GM18907 (cell line): ENCODE data around the gene AFTPH.

ENCODE experiments used
- ATAC-seq: cut with Tn5 transposase; IDR thresholded peaks from one replicate; pipeline ENCODE4 v1.9.1; 2021; ENCODE audit warnings: mild to moderate bottlenecking, moderate library complexity; ENCODE audit not compliant: unreplicated experiment

Gene AFTPH

DNA sequence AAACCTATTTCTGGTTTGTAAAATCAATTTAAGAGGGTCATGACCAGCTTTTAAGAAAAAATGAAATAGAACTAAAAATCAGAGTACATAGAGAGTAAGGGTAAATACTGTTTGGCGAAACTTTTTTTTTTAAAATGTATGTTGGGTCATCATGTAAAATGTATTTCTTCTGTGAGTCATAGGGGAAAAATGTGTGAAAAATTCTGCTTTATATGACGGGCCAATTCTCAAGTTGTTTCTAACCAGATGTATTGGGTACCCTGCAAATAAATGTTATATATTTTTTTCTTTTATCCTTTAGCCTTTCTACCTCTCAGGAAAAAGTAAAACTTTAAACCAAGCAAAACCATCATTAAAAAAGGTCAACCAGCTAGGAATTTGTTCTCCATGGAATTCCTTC is 13.9 kb downstream of the AFTPH start:
- no peak for ATAC-seq

DNA sequence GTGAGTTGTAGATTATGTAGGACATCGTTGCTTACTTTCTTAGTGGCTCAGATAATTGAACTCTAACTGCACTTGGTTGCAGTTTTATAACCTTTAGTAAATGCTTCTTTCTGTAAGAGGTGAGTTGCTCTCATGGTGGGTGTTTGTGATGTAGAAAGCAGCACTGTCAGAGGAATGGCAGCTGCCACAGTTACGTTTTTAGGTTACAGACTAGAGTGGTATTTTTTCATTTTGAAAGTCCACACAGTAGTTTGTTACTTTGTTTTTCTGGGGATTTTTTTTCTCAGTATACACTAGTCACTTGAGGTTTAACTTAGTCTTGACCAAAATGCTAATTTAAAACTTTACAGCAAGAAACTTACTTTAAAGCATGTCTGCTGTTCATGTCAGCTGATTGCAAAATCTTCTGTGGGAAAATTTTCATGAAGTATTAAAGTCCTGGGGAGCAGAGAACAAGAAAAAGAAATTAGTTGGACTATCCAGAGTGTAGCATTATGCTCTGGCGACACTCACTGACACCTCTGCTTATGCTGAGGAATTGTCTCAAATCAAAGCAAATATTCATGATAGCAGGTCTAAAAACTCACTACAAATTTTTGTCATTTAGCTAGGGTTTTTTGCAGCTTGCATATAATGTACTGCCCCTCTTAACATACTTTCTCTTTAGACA is 14.8 kb downstream of the AFTPH start:
- ATAC-seq, result no peak

DNA sequence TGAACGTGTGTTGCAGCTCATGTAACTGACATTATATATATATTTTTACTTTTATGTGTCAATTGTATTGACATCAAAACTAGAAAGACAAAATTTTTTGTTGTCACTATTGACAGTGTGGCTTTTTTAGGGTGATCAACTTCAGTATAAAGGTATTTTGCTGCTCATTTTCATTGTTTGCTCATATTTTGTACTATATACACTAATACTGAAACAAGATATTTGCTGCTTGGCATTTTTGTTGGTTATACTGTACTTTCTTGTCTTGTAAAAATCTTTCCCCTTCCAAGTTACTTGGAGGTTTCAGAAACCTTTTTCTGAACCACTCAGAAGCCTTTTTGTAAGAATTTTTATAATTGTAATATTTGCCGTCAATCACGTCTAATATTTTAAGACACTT is 16.5 kb downstream of the AFTPH start:
- no peak for ATAC-seq

DNA sequence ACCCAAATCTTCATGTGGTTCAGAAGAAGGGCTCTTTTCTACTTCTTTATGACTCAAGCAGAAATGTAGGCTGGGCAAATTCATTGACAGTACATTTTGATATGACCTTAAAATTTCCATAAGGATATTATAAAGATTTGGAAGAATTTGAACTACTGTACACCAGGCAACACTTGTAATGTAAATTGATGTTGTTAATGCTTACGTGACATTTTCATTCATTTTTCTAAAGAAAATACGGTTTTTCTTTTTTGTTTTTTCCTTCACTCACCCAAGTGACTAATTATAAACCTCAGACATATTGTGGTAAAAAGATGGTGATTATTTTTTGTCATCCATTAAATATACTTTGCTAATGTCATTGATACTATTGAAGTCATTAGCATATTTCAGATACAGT is 17.4 kb downstream of the AFTPH start:
- no peak for ATAC-seq

DNA sequence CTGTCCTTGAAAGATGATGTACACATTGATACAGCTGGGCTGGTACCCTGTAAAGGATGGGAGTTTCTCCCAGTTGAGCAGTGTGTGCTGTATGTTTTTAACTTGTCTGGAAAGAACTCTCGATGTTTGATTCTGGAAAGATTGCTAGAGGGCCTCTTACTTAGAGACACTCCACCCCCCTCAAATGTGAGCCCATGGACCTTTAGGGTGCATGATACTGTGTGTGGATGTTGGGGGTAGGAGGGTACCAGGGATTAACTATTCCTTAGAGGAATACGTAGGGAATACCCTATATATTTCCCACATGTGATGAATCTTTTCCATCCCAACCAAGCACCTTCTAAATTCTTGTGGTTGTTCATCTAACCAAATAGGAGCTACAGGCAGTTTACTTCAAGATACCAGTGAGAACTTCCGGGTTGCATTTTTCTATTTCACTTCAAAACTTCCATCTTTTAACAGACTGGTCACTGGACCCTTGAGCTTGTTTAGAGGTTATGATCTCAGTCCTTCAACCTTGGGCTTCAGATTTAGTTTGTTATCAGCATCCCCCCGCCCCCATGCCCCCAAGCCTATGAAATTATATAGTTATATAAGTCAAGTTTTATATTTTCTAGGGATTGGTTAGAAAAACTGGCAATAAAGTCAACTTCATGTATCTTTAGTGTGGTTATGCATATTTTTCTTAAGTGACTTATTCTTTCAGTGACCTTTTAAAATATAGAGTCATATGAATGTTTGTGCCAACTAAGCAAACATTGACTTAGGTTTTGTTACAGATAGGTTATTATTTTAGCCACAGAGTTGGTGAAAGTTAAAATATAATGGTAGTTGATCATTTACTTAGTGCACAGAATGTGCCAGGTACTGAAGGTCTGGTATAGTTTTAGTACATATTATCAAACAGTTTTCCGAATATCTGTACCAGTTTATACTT is 18.2 kb downstream of the AFTPH start:
- ATAC-seq, result peak; percentile 49

DNA sequence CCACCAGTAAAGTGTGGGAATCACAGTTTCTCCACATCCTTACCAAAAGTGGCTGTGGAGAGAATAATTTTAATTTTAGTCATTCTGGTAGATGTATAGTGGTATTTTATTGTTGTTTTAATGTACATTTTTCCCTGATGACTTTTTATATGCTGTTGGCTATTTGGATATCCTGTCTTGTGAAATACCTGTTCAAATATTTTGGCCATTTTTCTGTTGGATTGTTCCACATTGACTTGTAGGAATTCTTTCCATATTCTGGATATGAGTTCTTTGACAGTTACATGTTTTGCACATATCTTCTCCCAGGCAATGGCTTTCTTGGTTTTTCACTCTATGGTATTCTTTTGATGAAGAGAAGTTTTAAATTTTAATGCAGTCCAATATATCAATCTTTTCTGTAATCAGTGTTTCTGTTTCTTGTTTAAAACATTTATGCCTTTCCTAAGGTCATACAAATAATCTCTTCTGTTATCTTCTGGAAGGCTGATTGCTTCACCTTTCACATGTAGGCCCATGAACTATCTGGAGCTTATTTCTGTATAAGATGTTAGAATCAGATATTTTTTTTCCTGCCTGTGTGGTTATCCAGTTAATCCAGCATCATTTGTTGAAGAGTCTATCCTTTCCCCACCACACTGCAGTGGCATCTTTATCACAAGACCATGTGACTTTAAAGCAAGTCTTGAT is 19.0 kb downstream of the AFTPH start:
- no peak for ATAC-seq

DNA sequence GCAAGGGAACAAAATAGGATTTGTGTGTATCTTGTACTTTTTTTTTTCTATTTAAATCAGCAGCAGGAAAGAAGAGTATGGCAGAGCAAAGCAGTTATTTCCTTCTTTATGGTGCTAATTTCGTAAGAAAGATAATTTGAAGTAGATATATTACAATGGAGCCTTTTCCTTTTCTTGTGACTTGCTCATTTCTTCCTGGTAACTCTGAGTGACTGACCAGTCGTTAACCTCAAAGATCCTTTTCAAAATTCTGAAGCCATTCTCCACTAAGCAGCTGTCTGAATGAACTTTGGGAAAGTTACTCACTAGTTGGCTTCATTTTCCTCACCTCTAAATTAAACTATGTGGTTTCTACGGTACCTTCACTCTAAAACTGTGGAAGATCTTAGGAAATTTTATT is 24.6 kb downstream of the AFTPH start:
- ATAC-seq, result no peak

DNA sequence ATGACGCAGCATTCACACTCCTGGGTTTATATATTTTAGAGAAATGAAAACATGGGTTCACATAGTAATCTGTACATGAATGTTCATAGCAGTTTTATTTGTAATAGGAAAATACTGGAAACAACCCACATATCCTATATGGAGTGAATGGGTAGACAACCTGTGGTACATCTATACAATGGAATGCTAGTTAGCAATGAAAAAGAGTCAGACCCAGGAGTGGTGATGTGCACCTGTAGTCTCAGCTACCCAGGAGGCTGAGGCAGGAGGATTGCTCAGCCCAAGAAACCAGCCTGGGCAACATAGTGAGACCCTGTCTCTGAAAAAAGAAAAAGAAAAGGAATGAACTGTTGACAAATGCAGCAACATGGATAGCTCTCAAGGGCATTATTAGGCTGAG is 25.9 kb downstream of the AFTPH start:
- ATAC-seq, result no peak

DNA sequence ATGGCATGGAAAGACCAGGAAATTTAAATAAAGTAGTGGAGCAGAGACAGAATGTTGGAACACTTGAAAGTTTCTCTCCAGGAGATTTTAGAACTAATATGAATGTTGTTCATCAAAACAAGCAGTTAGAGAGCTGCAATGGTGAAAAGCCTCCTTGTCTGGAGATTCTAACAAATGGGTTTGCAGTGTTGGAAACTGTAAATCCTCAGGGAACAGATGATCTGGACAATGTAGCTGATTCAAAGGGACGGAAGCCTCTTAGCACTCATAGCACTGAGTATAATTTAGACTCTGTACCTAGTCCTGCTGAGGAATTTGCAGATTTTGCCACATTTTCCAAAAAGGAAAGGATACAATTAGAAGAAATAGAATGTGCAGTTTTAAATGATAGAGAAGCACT is 27.7 kb downstream of the AFTPH start:
- no peak for ATAC-seq

DNA sequence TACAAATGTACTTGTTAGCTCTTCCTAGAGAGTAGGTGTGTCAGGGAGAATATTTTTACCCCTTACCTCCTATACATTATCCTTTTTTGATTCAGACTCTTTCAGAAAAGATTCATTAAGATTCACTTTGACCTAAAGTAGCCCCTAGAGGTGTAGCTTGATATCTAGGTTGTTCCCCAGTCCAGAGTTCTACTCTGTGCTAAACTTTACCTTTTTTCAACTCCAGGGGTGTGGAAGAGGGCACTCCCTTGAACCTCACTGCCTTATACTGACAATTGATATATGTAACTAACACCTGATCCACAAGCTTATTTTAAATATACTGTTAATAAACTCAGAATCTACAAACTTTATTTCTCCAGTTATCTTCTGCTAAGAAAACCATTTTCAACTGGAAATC is 30.0 kb downstream of the AFTPH start:
- ATAC-seq, result no peak

DNA sequence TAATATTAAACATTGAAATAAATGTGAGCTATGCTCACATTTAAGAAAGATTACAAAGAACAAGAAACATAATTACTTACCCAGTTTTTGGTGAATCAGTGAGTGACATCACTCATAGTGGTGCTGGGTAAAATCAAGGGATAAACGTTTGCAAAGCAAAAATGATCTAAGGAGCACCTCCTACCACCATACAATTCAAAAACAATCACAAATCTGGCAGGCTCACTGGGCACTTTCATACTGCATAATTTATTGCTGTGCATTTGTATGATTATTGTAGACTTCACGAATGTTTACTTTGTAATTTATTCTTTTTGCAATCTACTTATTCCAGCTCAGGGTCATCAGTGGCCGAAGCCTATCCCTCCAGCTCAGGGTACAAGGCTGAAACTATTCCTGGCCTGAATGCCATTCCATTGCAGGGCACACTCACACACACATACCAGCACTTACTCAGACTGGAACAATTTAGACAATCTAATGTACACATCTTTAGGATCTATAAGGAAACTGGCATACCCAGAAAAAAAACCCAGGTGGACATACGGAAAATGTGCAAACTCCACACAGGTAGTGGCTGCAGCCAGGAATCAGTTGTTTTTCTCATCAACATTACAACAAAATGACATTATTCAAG is 34.4 kb downstream of the AFTPH start:
- no peak for ATAC-seq

DNA sequence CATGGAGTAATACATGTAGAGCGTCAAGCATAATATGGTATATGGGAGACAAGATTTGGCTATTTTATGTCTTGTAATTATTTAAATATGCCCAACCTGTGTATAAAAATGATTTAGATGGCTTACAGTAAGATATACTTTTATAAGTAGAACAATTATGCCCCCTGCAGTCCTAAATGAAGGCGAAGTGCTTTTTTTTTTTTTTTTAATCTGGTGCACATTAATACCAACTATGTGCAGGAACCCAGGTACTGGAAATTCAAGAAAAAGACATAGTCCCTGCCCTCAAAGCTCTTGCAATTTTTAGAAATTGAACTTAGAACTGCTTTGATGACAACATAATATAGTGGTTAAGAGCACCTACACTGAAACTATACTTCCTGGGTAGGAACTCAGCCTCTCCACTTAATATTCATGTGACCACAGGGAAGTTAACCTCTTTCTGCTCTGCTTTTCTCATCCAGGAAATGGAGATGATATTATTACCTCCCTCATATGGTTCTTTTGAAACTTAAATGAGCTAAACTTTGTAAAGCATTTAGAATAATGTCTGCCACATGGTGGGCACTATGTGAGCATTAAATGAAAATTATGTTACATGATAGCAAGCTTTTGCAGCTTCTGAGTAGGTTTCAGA is 38.1 kb downstream of the AFTPH start:
- peak; percentile 42 for ATAC-seq

DNA sequence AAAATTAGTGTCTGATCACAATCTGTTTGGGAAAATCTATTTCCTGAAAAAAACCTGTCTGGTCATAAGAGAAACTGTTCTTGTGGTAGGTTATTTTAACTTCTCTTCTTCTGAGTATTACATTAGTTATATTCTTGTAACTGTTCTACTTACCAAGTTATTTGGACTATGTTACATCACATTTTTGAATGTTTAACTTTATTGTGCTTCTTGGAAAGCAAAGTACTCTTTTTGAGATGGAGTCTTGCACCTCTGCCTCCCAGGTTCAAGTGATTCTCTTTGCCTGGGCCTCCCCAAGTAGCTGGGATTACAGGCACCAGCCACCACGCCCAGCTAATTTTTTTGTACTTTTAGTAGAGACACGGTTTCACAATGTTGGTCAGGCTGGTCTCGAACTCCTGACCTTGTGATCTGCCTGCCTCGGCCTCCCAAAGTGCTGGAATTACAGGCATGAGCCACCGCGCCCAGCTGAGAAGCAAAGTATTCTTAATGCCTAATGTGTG is 39.4 kb downstream of the AFTPH start:
- ATAC-seq, result no peak

DNA sequence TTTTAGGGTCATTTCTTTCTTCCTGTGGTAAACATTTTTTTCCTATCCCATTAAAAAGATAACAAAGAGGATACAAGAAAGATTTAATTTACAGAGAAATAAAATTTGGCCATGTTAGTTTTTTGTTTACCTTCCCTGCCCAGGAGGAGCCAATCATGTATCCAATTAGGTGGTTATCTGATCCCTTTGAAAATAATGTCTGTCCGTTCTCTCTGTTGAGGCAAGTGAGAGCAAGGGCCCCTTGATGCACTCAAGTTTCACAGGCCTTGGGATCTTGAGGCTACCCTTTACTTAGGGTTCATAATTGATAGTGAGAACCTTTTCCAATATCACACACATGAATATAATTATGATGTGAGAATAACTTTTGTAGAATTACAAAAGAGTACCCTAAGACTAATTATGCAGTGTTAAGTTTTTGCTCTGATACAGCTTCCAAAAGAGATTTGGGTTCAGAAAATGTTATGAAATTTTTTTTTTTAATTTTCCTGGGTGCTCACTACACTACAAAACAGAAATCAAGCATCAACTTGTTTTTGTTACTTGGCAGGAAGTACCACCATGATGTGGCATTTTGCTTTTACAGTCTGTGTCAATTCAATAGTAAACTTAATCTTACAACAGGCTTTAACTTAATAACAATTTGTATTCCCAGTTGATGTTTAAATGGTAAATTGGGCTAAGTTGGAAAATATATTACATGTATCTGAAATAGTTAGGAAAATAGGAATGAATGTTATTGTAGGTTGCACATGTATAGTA is 42.0 kb downstream of the AFTPH start:
- no peak for ATAC-seq

DNA sequence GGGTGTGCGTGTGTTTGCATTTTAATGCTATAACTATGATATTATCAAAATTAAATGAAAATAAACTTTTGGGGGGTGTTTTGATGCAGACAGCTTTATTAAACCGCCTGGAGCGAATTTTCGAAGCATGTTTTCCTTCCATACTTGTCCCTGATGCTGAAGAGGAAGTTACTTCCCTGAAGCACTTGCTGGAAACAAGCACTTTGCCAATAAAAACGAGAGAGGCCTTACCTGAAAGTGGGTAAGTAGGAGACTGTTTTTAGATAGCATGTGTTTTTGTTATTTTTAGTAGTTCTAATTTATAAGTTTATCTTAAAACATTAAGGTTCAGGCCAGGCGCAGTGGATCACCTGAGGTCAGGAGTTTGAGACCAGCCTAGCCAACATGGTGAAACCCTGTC is 43.3 kb downstream of the AFTPH start:
- ATAC-seq, result no peak

DNA sequence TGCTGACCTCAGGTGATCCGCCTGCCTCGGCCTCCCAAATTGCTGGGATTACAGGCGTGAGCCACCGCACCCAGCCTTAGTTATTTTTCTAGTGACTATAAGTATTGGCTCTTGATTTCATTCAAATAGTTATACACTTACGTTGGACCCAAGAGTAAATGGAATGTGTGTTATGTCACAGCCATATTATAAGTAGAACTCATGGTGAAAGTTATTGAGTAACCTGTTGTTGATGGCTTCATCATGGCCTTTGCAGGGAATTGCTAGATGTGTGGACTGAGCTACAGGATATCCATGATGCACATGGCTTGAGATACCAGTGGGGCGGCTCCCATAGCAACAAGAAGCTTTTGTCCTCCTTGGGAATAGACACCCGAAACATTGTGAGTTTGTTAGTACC is 44.7 kb downstream of the AFTPH start:
- no peak for ATAC-seq

DNA sequence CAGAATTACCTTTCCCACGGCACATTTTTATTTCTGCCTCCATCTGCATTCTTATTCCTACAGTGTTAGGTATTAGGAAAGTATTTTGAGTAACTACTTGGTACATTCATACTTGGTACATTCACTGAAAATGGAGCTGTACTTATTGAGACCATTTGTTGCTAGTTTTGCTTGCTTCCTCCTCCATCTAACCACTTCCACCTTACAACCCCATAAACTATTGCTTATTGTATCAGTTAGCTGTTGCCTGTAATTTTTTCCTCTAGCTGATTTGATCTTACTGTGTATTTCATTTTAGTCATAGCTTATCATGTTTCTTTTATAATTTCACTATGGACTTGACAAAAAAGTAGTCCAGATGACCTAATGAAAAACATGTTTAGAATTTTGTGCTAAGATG is 50.7 kb downstream of the AFTPH start:
- no peak for ATAC-seq

DNA sequence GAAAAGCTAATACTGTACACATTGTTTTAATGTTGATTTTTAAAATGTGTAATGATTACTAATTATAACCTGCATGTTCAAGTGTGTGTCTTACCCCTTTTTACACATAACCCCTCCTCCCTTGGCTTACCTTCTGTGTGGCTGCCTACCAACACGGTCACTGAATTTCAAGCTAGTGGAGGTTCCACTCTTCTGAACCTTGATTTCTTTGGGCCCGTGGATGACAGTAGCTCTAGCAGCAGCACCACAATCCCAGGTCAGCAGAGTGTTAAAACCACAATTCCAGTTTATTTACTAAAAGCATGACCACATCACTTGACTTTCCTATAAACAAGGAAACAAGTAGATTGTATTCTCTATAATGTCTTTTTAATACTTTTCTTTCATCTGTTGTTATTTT is 56.9 kb downstream of the AFTPH start:
- no peak for ATAC-seq

DNA sequence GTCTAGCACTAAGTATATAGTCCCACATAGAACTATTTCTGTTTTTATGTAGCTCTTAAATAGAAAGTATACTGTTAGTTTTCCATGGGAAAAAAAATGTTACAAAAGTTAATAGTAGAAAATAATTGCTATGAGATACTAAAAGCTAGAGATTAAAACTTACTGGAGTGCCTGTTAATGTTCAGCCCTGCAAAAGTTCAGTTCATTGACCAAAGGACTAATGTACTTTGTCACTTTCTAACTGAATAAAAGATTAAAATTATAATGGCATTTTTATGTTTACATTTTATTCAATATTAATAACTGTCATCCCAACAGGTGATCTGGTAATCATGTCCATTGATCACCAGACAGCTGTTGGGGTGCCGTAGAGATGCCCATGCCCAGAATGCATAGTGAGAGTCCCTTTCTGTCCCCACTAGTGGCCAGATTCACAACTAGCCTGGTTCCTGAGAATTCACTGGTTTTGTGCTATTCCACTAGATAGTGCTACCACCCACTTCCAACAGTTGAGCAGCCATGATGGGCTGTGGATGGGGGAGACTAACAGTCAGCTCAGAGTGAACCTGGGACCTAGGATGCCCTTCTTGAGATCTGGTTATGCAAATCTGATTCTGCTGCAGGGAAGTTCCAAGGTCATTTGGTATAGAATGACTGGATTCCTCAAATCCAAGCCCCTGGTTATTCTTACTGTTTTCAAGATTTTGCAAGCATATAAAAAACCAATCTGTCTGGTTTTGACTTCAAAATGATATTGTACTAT is 57.8 kb downstream of the AFTPH start:
- ATAC-seq, result peak; percentile 43
